ENCODE results near the gene DNAH1. TPM values are rescaled to one million over a fixed set of nuclear protein-coding genes. Genes with fewer than 3 reads are reported as not detected.

The DNAH1 gene
- total and polyA plus RNA-seq, 2 of the 13 experiments (the other 11 are each of a cell fraction or from before 2014, with no cell fraction given) = 0.64 to 3.5 TPM

DNA sequence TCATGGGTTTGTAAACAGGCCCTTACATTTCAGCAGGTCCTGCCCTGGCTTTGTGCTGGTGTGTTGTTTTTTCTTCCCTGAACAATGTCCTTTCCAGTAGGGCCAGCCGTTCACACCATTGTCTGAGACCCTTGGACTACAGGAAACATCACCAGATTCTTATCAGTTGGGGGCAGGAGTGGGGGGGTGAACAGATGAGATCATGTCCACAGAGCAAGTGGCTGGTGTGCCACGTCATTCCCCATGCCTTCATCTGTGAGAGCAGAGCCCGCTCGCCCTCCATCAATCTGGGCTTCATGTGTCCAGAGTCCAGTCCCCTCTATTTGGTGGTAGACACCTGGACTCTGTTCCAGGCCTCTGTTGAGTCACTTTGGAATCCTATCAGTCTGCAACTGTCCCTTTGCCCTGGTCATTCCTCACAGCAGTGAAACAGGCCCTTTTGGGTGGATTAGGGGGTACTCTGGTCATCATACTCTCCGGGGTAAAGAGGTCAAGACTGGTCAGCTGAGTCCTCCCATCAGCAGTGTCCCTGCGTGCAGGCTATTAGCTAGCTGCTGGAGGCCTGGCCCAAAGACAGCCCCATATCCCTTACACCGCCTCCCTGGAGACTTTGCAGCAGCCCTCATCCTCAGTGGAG lies 113.8 kb downstream of the DNAH1 start (continued):
- TF ChIP-seq ZC3H13 (CRISPR knock-in tag; IDR thresholded peaks at IDR 0.05) (no peak), HNRNPLL (IDR thresholded peaks at IDR 0.05; ENCODE audit: low read depth, low read length, poor library complexity, severe bottlenecking) (no peak), ZNF207 (IDR thresholded peaks at IDR 0.05; ENCODE audit: borderline replicate concordance) (no peak), ZNF766 (CRISPR knock-in tag; IDR thresholded peaks at IDR 0.05; ENCODE audit: borderline replicate concordance) (no peak), ZNF350 (CRISPR knock-in tag; IDR thresholded peaks at IDR 0.05; ENCODE audit: borderline replicate concordance, low read depth) (peak; percentile 66), ARNT2 (CRISPR knock-in tag; IDR thresholded peaks at IDR 0.05; ENCODE audit: low read depth) (peak; percentile 40; the same call in 1 of the 2 replicates), BATF2 (CRISPR knock-in tag; IDR thresholded peaks at IDR 0.05) (no peak), ZNF136 (CRISPR knock-in tag; IDR thresholded peaks at IDR 0.05; ENCODE audit: low read depth) (0 out of 2 replicates have a peak, but pooled peaks have one; percentile 69), ZNF232 (CRISPR knock-in tag; IDR thresholded peaks at IDR 0.05; ENCODE audit: borderline replicate concordance) (no peak), RCOR2 (CRISPR knock-in tag; IDR thresholded peaks at IDR 0.05) (peak; percentile 89), TAF15 (IDR thresholded peaks at IDR 0.05; ENCODE audit: low read depth, low read length, poor library complexity, severe bottlenecking) (no peak), ATAD3A (CRISPR knock-in tag; IDR thresholded peaks at IDR 0.05) (no peak), ZNF615 (CRISPR knock-in tag; IDR thresholded peaks at IDR 0.05; ENCODE audit: borderline replicate concordance) (no peak), FOXO1 (CRISPR knock-in tag; IDR thresholded peaks at IDR 0.05) (0 out of 2 replicates have a peak, but pooled peaks have one; percentile 65), HMGXB3 (CRISPR knock-in tag; IDR thresholded peaks at IDR 0.05; ENCODE audit: borderline replicate concordance) (peak; percentile 69; the same call in 1 of the 2 replicates), PHF8 (CRISPR knock-in tag; IDR thresholded peaks at IDR 0.05) (0 out of 2 replicates have a peak, but pooled peaks have one; percentile 19)
- TF ChIP-seq, protein P1, sequence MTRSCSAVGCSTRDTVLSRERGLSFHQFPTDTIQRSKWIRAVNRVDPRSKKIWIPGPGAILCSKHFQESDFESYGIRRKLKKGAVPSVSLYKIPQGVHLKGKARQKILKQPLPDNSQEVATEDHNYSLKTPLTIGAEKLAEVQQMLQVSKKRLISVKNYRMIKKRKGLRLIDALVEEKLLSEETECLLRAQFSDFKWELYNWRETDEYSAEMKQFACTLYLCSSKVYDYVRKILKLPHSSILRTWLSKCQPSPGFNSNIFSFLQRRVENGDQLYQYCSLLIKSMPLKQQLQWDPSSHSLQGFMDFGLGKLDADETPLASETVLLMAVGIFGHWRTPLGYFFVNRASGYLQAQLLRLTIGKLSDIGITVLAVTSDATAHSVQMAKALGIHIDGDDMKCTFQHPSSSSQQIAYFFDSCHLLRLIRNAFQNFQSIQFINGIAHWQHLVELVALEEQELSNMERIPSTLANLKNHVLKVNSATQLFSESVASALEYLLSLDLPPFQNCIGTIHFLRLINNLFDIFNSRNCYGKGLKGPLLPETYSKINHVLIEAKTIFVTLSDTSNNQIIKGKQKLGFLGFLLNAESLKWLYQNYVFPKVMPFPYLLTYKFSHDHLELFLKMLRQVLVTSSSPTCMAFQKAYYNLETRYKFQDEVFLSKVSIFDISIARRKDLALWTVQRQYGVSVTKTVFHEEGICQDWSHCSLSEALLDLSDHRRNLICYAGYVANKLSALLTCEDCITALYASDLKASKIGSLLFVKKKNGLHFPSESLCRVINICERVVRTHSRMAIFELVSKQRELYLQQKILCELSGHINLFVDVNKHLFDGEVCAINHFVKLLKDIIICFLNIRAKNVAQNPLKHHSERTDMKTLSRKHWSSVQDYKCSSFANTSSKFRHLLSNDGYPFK (CRISPR knock-in tag; IDR thresholded peaks at IDR 0.05; ENCODE audit: borderline replicate concordance) = no peak
- TF ChIP-seq, protein P2, sequence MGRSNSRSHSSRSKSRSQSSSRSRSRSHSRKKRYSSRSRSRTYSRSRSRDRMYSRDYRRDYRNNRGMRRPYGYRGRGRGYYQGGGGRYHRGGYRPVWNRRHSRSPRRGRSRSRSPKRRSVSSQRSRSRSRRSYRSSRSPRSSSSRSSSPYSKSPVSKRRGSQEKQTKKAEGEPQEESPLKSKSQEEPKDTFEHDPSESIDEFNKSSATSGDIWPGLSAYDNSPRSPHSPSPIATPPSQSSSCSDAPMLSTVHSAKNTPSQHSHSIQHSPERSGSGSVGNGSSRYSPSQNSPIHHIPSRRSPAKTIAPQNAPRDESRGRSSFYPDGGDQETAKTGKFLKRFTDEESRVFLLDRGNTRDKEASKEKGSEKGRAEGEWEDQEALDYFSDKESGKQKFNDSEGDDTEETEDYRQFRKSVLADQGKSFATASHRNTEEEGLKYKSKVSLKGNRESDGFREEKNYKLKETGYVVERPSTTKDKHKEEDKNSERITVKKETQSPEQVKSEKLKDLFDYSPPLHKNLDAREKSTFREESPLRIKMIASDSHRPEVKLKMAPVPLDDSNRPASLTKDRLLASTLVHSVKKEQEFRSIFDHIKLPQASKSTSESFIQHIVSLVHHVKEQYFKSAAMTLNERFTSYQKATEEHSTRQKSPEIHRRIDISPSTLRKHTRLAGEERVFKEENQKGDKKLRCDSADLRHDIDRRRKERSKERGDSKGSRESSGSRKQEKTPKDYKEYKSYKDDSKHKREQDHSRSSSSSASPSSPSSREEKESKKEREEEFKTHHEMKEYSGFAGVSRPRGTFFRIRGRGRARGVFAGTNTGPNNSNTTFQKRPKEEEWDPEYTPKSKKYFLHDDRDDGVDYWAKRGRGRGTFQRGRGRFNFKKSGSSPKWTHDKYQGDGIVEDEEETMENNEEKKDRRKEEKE (IDR thresholded peaks at IDR 0.05) = no peak
